Measurements from ENCODE around the gene KLF18.
"Not testable (repeated sequence)": the region's sequence is repeated elsewhere in the genome, so short reads cannot be mapped to it uniquely, and the experiment has no call there.

DNA sequence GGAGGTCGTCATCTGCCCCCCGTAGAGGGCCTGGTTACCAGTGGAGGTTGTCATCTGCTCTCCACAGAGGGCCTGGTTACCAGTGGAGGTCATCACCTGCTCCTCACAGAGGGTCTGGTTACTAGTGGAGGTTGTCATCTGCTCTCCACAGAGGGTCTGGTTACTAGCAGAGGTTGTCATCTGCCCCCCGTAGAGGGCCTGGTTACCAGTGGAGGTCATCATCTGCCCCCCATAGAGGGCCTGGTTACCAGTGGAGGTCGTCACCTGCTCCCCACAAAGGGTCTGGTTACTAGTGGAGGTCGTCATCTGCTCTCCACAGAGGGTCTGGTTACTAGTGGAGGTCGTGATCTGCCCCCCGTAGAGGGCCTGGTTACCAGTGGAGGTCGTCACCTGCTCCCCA, 1.9 kb downstream of the KLF18 start:
- TF ChIP-seq, protein P1, sequence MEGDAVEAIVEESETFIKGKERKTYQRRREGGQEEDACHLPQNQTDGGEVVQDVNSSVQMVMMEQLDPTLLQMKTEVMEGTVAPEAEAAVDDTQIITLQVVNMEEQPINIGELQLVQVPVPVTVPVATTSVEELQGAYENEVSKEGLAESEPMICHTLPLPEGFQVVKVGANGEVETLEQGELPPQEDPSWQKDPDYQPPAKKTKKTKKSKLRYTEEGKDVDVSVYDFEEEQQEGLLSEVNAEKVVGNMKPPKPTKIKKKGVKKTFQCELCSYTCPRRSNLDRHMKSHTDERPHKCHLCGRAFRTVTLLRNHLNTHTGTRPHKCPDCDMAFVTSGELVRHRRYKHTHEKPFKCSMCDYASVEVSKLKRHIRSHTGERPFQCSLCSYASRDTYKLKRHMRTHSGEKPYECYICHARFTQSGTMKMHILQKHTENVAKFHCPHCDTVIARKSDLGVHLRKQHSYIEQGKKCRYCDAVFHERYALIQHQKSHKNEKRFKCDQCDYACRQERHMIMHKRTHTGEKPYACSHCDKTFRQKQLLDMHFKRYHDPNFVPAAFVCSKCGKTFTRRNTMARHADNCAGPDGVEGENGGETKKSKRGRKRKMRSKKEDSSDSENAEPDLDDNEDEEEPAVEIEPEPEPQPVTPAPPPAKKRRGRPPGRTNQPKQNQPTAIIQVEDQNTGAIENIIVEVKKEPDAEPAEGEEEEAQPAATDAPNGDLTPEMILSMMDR (conservative IDR thresholded peaks at IDR 0.05; ENCODE audit: low read depth, low read length) = not testable (repeated sequence)
- not testable (repeated sequence) for TF ChIP-seq EZH2 (IDR thresholded peaks at IDR 0.05; ENCODE audit: low read length, unreplicated experiment); EZH2phosphoT487 (IDR thresholded peaks at IDR 0.05; ENCODE audit: borderline replicate concordance, low read length)
